D341Med (cell line): Measurements from ENCODE around the gene RPS21.
"Not testable (repeated sequence)": the region's sequence is repeated elsewhere in the genome, so short reads cannot be mapped to it uniquely, and the experiment has no call there.

Experiments
- DNase-seq: peaks from one replicate; pipeline ENCODE4 v3.0.0; 2012; ENCODE audit warnings: low spot score

RPS21 gene

DNA sequence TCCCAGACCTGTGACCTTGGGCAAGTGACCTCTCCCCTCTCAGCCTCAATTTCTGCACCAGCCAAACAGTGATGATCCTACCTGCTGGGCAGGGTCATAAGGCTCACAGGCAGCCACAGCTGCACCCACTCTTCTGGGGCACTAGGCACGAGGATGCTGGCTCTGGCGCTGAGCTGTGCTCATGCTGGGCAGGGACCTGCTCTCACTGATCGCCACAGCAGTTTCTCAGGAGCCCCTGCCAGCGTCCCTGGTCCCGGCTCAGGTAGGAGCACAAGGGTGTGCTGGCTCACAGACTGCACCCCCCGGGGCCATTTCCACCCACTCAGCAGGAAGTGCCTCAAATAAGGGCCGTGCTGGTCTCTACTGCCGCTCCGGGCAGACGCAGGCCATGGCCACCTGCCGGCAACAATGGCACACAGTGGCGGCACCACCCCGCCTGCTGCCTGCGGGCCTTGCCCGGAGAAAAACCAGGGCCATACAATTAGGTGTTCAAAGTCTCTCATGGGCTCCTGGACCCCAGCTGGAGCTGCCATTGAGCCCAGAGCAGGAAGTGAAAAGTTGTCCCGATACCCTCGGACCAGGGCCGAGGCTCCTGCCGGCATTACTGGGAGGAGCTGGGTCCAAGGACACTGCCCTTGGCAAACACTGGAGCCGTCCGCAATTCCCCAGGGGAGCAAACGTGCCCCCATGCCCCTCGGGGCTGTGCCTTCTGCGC lies 24.7 kb downstream of the RPS21 start:
- DNase-seq: no peak

DNA sequence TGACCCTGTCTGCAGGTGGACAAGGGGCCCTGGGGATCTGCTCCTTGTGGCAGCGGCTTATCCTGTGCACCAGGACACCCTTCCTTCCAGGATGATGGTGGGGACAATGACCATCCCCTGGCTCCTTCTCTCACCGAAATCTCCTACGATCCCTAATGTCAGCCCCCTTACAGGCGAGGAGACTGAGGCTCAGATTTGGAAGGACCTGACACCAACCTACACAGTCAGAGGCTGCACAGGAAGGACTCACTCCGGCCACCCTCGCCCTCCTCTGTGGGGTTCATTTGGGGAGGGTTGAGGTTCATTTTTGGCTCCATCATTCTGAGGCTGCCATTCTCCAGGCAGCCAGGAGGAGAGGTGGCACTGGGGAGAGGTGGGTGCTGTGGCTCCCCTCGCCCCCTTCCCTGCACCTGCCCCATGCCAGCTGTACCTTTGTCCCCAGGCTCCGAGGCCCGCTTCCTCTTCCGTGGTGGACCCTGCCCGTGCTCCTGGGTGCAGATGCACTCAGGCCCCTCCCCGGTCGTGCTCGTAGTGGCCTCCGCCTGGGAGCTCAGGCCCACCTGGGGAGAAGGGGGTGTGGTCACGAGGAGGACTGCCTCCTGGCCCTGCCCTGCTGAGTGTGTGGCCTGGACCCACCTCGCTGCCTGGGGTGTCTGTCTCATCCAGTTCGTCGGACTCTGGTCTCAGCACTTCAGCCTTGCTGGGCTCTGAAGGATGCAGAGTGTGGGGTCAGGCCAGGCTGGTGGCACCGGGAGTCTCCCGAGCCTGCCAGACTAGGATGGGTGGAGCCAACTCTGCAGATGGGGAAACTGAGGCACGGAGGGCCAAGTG lies 25.5 kb downstream of the RPS21 start:
- no peak for DNase-seq

DNA sequence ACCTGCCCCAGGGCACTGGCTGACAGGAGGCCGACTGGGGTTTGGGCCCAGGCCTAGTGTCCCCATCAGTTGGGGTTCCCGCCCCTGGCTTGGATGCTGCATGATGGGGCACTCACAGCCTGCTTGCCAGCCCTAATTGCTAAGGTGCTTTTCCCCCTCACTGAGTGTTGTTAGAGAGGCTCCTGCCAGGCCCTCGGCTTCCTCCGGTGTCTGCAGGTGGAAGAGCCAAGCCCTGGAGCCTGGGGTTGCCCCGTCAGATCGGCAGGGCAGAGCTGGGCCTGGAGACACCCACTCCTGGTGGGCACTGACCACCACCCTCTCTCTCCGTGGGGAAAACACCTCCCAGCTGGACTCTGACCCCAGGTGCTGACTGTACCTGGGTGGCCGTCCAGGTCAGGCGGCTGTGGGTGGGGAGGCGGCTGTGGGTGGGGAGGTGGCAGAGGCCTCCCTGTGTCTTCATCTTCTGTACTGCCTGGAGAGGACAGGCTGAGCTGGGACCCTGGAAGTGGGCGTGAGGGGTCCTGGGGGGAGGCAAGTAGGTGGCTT lies 26.2 kb downstream of the RPS21 start:
- no peak for DNase-seq

- DNase-seq: peak; percentile 62
These were observed 27.1 kb downstream of the RPS21 start for GRCh38 chr20:62413896-62414481.

GRCh38 chr20:62415354-62416111 lies 28.6 kb downstream of the RPS21 start:
- DNase-seq: no peak

GRCh38 chr20:62416651-62417637 lies 30.0 kb downstream of the RPS21 start:
- DNase-seq: no peak

GRCh38 chr20:62417981-62418708 lies 31.2 kb downstream of the RPS21 start:
- DNase-seq: no peak

GRCh38 chr20:62418709-62419487 lies 32.0 kb downstream of the RPS21 start:
- DNase-seq: no peak

- no peak for DNase-seq
These were observed 32.9 kb downstream of the RPS21 start for GRCh38 chr20:62419759-62420158.

DNA sequence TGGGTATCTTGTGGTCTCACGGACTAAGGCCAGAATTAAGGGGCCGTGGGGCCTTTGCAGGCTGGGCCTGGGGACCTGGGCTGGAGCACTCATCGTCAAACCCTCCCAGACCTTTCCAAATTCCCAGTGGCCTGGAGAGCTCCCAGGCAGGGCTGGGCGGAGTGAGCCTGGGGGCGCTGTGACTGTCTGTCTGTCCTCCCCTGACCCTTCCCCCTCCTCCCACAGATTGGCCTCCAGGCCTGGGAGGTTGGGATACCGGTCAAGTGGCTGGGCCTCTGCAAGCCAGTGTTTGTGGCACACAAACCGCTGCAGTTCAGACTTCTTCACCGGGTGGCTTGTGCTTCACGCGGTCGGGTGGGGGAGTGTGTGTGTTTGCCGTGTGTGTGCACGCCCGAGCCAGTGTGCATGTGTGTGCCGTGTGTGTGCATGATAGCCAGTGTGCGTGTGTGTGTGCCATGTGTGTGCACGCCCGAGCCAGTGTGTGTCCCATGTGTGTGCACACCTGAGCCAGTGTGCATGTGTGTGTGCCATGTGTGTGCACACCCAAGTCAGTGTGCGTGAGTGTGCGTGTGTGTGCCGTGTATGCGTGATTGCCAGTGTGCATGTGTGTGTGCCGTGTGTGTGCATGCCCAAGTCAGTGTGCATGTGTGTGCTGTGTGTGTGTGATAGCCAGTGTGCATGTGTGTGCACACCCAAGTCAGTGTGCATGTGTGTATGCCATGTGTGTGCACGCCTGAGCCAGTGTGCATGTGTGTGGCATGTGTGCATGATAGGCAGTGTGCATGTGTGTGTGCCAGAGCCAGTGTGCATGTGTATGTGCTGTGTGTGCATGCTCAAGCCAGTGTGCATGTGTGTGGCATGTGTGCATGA lies 34.2 kb downstream of the RPS21 start:
- DNase-seq: no peak

DNA sequence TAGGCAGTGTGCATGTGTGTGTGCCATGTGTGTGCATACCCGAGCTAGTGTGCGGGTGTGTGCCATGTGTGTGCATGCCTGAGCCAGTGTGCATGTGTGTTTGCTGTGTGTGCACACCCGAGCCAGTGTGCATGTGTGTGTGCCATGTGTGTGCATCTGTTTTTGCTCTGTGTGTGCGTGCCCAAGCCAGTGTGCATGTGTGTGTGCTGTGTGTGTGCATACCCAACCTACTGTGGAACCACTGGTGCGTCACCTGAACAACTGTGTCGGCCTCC lies 34.8 kb downstream of the RPS21 start:
- no peak for DNase-seq

DNA sequence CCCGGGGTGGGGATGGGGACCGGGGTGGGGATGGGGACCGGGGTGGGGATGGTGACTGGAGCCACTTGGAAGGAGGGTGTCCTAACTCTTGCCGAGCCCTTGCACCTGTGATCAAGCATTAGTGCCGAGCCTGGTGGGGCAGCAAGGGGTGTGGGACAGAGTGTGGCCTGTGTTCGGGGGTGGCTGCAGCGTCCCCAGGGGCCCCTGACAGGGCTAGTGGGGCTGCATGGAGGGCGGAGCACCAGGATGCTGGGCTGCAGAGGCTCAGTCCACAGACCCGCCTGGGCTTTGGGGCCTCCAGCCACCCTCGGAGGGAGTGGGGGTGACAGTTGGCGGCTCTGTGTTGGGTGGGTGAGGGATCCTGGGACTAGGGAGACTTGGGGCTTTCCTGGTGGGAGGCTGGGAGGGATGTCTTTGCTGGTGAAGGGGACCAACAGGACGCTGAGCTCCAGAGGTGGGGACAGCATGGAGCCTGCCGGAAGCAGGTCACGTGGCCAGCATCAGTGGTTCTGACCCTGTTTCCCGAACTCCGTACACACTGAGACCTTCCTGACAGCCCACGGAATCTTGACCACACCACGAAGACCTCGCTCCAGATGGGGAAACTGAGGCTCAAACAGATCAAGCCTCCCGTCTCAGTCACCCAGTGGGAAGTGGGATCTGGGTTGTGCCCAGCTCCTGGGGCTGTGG lies 35.9 kb downstream of the RPS21 start:
- DNase-seq: no peak

- DNase-seq: no peak
These were observed 36.4 kb downstream of the RPS21 start for GRCh38 chr20:62423326-62423706.

GRCh38 chr20:62424249-62425107 lies 37.6 kb downstream of the RPS21 start:
- no peak for DNase-seq

- no peak for DNase-seq
These were observed 38.6 kb downstream of the RPS21 start for GRCh38 chr20:62425281-62426058.

DNA sequence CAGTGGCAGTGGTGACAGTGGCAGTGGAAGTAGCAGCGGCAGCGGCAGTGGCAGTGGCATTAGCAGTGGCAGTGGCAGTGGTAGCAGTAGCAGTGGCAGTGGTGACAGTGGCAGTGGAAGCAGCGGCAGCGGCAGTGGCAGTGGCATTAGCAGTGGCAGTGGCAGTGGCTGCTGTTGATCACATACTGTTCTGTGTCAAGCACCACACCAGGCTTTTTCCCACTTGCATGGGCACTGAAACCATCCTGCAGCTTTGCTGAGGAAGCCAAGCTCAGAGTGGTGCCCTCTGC lies 39.1 kb downstream of the RPS21 start:
- not testable (repeated sequence) for DNase-seq
